T-helper 9 cell (primary cell): ENCODE data around the gene RDH8.
"Not testable (repeated sequence)": the region's sequence is repeated elsewhere in the genome, so short reads cannot be mapped to it uniquely, and the experiment has no call there.

Experiments
- DNase-seq: peaks from one replicate; pipeline ENCODE4 v3.0.0-alpha.2; 2020

Gene RDH8

GRCh38 chr19:10006335-10006708, 7.0 kb upstream of the RDH8 start:
- DNase-seq = no peak

DNA sequence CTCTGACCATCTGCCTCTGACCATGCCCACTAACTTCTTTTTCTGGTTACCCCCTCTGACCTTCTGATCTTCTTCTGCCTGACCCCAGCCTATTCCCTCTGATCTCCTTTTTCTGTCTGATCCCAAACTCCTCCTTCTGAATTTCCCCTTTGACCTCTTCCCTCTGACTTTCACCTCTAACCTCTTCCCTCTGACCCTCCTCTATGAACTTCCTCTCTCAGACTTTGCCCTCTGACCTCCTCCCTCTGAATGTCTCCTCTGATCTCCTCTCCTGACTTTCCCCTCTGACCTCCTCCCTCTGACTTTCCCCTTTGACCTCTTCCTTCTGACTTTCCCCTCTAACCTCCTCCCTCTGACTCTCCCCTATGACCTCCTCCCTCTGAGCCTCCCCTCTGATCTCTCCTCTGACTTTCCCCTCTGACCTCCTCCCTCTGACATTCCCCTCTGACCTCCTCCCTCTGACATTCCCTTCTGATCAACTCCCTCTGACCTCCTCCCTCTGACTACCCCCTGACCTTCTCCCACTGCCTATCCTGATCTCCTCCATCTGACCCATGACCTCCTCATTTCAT, 6.4 kb upstream of the RDH8 start:
- no peak for DNase-seq

DNA sequence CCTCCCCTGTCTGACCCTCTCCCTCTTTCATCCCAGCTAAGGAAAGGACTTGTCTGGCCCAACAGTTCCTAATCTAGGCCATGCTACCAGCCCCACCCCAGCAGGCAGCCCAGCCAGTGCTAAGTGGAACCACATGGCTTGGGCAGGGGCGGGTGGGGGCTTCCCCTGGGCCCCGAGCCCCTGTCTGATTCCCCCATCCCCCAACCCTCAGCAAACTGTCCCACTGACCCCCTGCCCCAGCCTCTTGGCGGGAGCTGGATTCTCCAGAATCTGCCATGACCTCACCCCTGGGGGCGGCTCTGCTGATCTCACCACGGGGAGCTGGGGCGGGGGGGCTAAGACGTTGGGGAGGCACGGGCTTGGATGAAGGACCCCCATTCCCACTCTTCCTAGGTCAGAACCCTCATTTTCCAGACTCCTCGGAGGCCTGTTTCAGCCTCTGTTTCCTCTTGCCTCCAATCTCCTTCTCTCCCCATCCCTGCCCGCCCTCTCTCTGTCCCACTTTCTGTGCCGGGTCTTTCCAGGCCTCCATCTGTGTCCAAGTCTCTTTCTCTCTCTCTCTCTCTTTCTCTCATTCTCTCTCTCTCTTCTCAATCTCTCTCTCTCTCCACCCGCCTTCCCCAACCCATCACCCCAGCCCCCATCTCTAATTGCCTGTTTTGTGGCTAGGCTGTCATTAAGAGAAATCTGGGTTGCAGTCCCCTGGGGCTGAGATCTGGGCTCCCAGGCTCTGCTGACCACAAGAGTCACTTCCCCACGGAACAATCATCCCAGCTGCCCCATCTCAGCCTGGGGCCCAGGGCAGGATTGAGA, 5.7 kb upstream of the RDH8 start:
- no peak for DNase-seq

DNA sequence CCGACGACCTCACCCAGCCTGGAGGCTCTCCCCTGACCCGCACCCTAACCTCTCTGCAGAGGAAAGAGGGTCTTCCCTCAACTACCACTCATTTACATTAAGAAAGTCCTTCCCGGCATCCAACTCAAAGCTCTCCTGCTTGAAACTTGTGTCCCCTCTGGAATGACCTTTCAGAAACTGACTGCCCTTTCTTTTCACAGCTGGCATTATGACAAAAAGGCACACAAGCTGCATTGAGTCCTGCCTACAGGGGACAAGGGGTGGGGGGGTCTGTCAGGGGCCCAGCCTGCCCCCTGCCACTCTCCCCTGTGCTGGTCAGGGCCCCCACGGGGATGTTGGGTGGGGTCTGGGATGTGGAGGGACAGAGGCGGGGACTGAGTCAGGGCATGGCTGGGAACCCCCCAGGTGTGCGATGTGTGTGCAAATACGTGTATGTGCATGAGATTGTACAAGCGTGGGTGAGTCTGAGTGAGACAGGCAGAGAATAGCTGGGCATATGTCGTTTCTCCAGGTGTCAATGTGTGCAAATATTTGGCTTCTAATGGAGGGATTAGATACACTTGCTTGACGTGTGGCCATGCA, 5.0 kb upstream of the RDH8 start:
- no peak for DNase-seq

DNA sequence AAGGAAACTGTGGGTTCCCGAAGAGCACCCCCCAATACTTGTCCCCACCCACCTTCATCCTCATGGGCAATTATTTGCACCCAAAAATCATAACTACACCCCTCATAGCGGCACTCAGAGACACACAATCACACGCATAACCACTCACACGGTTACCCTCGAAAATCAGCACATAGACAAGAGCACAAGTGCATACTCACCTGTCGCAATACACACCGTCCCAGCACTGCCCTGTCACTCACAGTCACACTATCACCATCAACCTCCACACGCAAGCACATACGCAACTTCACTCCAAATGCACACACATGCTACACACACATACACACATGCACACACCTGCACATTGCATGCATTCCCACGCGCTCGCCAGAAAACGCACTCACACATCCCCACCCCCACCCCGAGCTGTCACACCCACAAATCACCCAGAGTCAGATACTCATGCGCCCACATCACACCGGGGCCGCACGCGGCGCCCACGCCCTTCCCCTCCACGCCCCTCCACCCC, 3.5 kb upstream of the RDH8 start:
- no peak for DNase-seq

GRCh38 chr19:10010247-10010691, 3.0 kb upstream of the RDH8 start, which contains the start of gene COL5A3:
TSS of gene COL5A3 (minus strand) at chr19:10010504. CDS start at chr19:10010385, 119 bp downstream.
- DNase-seq = no peak

GRCh38 chr19:10010939-10011338, 2.3 kb upstream of the RDH8 start:
- DNase-seq = no peak

DNA sequence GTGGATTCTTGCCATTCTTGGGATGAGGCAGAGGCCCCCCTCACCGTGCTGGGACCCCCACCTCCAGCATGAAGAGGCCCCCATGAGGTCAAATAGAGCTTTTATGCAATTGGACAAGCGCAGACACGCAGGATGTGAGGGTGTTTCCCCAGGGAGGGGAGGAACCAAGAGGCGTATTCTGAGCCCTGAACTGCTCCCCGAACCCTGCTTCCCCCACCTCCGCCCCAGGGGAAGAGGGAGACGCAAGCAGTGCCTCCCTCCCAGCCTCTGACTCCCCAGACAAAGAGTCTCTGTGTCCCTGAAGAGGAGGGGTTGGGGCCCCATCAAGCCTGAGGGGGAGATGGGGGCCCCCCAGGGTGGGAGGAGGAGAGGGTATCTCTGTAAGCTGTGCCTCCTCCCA, 1.3 kb upstream of the RDH8 start:
- no peak for DNase-seq

DNA sequence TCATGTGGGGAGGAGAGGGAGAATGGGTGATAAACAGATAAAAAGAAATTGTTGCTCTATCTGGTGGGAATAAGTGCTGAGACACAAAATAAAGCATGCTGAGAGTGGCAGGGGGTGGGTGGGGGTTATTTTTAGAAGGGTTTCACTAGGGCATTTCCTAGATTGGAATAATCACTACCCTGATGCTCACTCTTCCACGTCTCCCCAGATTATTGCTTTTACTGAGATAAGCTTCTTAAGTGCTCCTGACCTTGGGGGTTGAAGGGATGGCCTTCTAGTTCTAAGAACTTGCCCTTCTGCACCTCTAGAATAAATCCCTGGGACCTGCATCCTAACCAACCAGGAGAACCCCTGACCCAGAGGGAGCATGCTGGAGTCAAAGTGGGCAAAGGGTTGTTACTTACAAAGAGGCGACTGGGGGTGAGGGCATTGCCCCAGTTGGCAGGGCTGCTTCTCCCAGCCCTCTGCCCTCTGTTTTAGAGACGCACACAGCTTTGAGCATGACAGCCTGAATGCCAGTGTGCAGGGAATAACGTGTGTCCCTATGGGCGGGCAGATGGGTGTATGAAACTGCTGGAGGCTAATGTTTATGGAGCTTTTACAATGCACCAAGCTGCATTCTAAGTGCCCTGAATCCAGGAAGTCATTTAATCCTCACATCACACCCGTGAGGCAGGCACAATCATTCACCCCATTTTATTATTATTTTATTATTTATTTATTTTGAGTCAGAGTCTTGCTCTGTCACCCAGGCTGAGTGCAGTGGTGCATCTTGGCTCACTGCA, 743 bp downstream of the RDH8 start:
- no peak for DNase-seq

DNA sequence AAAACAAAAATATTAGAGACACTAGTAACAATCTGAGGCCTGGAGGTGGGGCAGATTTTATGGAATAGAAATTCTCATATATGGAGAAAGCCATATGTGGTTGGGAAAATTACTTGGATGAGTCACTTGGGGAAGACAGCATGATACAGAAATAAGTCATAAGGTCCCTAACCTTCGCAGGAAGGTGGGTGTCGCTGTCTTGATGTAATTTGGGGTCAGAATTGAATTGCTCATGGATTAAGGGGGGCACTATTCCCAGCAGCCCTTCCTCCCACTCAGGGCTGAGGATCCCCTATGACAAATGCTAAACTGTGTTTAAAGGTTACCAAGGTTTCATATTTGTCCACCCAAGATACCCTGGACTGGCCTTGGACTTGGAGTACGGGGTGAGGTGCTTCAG, 5.0 kb downstream of the RDH8 start:
- DNase-seq = no peak

DNA sequence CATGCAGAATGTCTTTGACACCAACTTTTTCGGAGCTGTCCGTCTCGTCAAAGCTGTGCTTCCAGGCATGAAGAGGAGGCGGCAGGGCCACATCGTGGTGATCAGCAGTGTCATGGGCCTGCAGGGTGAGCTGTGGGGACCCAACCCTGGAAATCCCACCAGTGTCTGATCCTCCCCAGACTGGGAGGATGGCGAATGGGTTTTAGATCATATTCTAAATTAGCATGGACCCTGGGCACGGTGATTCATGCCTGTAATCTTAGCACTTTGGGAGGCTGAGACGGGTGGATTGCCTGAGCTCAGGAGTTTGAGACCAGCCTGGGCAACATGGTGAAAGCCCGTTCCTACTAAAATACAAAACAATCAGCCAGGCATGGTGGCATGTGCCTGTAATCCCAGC, 5.5 kb downstream of the RDH8 start:
- DNase-seq = no peak

DNA sequence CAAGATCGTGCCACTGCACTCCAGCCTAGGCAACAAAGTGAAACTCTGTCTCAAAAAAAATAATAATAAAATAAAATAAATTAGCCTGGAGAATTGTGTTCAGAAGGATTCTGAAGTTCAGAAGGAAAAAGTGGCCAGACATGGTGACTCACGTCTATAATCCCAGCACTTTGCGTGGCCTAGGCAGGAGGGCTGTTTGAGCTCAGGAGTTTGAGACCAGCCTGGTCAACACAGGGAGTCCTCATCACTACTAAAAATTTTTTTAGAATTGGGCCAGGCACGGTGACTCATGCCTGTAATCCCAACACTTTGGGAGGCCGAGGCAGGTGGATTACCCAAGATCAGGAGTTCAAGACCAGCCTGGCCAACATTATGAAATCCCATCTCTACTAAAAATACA, 6.0 kb downstream of the RDH8 start:
- no peak for DNase-seq

- no peak for DNase-seq
Observed at GRCh38 chr19:10020851-10021250, 7.6 kb downstream of the RDH8 start.

DNA sequence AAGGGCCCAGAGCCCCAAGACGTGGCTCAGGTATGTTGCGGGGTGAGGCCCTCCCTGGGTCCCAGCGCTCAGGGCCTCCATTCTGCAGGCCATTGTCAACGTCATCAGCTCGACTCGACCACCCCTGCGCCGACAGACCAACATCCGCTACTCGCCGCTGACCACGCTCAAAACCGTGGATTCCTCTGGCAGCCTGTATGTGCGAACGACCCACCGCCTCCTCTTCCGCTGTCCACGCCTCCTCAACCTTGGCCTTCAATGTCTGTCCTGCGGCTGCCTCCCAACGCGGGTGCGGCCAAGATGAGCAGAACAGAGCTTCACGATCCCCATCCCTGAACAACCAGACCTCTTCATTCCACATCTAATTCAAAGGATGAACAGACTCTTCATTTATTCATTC, 8.2 kb downstream of the RDH8 start:
- no peak for DNase-seq

DNA sequence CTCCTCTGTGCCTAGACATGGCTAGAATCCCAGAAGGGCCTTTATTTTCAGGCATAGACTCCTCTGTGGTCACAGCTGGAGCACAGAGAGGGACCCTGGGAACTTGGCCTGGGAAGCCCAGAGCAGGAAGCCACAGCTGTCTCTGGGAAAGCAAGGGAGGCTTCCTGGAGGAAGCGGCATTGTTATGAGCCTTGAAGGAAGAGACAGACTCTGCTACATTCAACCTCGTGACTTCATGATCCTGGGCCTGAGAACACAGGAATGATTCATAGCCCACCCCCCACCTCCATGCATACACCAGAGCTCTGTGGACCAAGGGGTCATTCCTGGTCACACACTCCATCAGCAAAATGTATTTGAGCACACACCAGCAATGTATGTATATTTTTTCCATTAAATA, 8.6 kb downstream of the RDH8 start:
- no peak for DNase-seq

DNA sequence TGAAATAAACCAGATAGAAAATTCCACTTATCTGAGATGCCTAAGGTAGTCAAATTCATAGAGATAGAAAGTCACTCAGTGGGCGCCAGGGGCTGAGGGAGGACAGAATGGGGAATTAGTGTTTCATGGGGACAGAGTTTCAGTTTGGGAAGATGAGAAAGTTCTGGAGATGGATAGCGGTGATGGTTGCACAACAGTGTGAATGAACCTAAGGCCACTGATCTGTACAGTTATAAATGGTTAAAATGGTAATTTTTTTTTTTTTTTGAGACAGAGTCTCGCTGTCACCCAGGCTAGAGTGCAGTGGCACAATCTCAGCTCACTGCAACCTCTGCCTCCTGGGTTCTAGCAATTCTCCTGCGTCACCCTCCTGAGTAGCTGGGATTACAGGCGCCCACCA, 9.8 kb downstream of the RDH8 start:
- not testable (repeated sequence) for DNase-seq

- DNase-seq = no peak
Observed at GRCh38 chr19:10026744-10027143, 13.5 kb downstream of the RDH8 start.

DNA sequence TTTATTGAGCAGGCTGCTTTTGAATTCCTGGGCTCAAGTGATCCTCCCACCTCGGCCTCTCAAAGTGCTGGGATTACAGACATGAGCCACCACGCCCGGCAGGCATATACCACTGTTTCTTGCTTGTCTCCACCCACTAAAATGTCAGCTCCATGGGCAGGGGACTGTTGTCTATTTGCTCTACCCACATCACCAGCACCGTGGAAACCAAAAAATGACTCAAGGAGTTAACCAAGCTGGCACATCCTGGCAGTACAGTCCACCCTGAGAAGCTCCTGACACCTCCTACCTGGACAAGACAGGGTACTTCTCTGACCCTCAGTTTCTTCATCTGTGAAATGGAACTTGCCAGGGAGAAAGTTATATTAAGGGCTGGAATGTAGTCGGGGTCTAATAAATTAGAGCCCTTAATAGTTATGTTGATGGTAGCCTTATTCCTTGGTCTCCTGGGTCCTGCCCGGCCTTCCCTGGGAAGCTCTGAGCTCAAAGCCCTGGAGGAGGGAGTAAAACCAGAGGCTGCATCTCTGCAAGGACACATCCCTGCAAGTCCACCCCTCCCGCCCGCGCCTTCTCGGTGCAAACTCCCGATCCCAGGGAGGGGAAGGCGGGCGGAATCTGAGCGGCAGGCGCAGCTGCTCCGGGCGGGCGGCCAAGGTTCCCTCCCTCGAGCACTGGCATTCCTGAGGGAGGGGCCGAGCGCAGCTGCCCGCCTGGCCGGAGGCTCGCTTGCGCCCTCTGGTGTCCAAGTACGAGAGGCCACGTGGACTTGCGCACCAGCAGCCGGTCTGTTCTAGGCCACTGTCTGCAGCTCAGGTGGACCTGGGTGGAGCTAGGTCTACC, 14.1 kb downstream of the RDH8 start:
- peak; percentile 75 for DNase-seq

- no peak for DNase-seq
Observed at GRCh38 chr19:10033614-10034013, 20.3 kb downstream of the RDH8 start.

- DNase-seq = no peak
Observed at GRCh38 chr19:10036601-10037071, 23.4 kb downstream of the RDH8 start.

GRCh38 chr19:10037367-10037766, 24.1 kb downstream of the RDH8 start:
- DNase-seq = no peak

DNA sequence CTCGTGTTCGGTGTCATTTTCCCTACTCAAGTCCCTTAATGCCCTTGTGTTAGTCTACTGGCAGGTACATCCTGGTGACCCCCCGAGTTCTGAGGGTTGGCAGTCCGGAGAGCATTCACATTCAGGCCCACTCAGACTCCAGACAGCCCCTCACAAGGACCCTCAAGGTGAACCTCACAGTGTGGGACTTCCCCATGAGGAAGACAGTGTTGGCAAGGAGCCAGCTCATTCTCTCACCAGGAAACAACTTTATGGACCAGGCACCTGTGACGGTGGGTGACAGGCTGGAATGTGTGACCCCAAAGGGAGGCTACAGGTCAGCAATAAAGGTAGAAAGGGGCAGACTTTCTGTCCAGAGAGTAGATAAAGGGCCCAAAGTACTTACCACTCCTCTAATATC, 24.5 kb downstream of the RDH8 start:
- no peak for DNase-seq
